DND-41 (cell line): ENCODE results near the gene ASPN.

Experiments used
- EZH2 ChIP-seq: IDR thresholded peaks from 3 replicates; pipeline ENCODE4 v1.6.1; 2012; ENCODE audit warnings: borderline replicate concordance, low read depth, mild to moderate bottlenecking, moderate library complexity, low read length, inconsistent platforms; ENCODE audit not compliant: severe bottlenecking
- TF ChIP-seq, protein P1 (sequence below): IDR thresholded peaks from 2 replicates; pipeline ENCODE4 v1.5.1; 2012; ENCODE audit warnings: borderline replicate concordance, low read length, moderate library complexity, mild to moderate bottlenecking; ENCODE audit not compliant: poor library complexity, severe bottlenecking; ENCODE audit errors: extremely low read depth

DNA sequence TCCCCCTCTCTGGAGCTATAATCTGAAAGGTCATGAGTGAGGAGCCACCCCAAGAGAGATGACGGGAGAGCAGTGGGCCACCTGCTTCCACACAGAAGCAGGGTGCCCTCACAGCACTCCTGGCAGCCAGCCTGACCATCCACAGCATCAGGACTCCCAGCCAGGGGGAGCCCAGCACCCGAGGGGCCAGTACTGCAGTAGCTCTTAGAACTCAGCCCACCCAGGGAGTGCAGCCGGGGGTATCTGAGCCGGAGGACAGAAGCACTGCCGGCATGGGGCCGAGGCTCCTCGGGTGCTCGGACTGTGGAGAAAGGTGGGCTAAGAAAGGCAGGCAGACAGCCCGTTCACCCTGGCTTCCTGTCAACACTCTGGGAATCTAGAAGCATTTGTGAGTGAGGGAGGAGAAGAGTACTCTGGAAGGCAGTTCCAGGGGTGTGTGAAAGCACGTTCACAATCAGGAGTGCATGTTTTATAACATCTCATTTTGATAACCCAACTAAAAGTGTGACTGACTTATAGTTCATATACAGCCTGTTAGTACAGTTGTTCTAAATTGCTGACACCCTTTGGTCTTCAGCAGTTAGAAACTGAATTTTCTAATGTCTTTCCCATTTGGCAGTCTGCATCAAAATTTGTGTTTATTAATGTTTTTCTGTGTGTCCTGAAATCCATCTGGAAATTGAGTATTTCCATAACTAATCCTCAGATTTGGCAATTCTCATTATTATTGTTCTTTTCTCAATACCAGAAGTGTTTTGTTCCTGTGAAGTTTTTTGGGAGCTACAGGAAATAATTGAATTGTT, 25.9 kb upstream of the ASPN start:
- TF ChIP-seq, protein P1, sequence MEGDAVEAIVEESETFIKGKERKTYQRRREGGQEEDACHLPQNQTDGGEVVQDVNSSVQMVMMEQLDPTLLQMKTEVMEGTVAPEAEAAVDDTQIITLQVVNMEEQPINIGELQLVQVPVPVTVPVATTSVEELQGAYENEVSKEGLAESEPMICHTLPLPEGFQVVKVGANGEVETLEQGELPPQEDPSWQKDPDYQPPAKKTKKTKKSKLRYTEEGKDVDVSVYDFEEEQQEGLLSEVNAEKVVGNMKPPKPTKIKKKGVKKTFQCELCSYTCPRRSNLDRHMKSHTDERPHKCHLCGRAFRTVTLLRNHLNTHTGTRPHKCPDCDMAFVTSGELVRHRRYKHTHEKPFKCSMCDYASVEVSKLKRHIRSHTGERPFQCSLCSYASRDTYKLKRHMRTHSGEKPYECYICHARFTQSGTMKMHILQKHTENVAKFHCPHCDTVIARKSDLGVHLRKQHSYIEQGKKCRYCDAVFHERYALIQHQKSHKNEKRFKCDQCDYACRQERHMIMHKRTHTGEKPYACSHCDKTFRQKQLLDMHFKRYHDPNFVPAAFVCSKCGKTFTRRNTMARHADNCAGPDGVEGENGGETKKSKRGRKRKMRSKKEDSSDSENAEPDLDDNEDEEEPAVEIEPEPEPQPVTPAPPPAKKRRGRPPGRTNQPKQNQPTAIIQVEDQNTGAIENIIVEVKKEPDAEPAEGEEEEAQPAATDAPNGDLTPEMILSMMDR = no peak
- TF ChIP-seq EZH2 = no peak
